ENCODE results near the gene TAF11L2. TPM values are rescaled to one million over a fixed set of nuclear protein-coding genes. Genes with fewer than 3 reads are reported as not detected.
"Not testable (repeated sequence)": the region's sequence is repeated elsewhere in the genome, so short reads cannot be mapped to it uniquely, and the experiment has no call there.

The TAF11L2 gene
- total RNA-seq, 1 experiment from 2014 or later, result not detected

- DNase-seq (ENCODE audit: low spot score); BruUV-seq (replicated peaks); CTCF ChIA-PET; POLR2A ChIA-PET (ENCODE audit: low non-redundant PET); H3K4me3 ChIP-seq (ENCODE audit: low read depth, low read length, poor library complexity, severe bottlenecking); H3K27me3 ChIP-seq (replicated peaks; ENCODE audit: insufficient read depth, low read depth, low read length, poor library complexity); H3K4me1 ChIP-seq (ENCODE audit: insufficient read depth, low read length, poor library complexity, severe bottlenecking); H3K9me3 ChIP-seq (ENCODE audit: low read depth, low read length, poor library complexity, severe bottlenecking); H3K27ac ChIP-seq (ENCODE audit: low read depth, low read length, poor library complexity, severe bottlenecking); H3K36me3 ChIP-seq (ENCODE audit: insufficient read depth, low read length, poor library complexity, severe bottlenecking); intact Hi-C loops (cut with micrococcal nuclease; ENCODE audit: unreplicated experiment): not testable (repeated sequence)
Measured at GRCh38 chr5:17519508-17519907, 21.5 kb downstream of the TAF11L2 start.

- BruUV-seq (replicated peaks); CTCF ChIA-PET; H3K4me3 ChIP-seq (ENCODE audit: low read depth, low read length, poor library complexity, severe bottlenecking); H3K9me3 ChIP-seq (ENCODE audit: low read depth, low read length, poor library complexity, severe bottlenecking); DNase-seq (ENCODE audit: low spot score); H3K36me3 ChIP-seq (ENCODE audit: insufficient read depth, low read length, poor library complexity, severe bottlenecking); intact Hi-C loops (cut with micrococcal nuclease; ENCODE audit: unreplicated experiment); H3K4me1 ChIP-seq (ENCODE audit: insufficient read depth, low read length, poor library complexity, severe bottlenecking); H3K27ac ChIP-seq (ENCODE audit: low read depth, low read length, poor library complexity, severe bottlenecking); POLR2A ChIA-PET (ENCODE audit: low non-redundant PET); H3K27me3 ChIP-seq (replicated peaks; ENCODE audit: insufficient read depth, low read depth, low read length, poor library complexity): not testable (repeated sequence)
Measured at GRCh38 chr5:17521501-17521900, 23.5 kb downstream of the TAF11L2 start, which contains the start of gene TAF11L4. Gene TAF11L4, plus strand, starts transcription at chr5:17521801.

DNA sequence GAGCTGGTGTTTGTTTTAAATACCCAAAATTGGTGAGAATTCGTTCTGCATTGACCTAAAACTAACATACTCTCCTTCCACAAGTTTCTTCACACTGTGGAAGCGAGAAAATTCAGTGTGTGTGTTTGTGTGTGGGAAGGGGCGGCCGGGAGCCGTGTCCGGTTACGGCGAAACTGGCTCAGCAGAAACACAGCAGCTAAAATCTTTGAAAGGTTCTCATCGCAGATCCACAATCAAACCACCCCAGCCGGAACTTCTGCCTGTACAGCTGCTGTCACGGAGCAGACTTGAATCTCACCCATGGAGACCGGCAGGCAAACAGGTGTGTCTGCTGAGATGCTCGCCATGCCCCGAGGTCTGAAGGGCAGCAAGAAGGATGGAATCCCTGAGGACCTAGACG lies 26.9 kb downstream of the TAF11L2 start, which contains the start of gene TAF11L5:
Gene TAF11L5, plus strand, starts transcription at position 301 of the 400 bp plus-strand sequence.
- H3K36me3 ChIP-seq (ENCODE audit: insufficient read depth, low read length, poor library complexity, severe bottlenecking); BruUV-seq (replicated peaks); H3K4me1 ChIP-seq (ENCODE audit: insufficient read depth, low read length, poor library complexity, severe bottlenecking); H3K27ac ChIP-seq (ENCODE audit: low read depth, low read length, poor library complexity, severe bottlenecking); POLR2A ChIA-PET (ENCODE audit: low non-redundant PET); CTCF ChIA-PET; DNase-seq (ENCODE audit: low spot score); H3K27me3 ChIP-seq (replicated peaks; ENCODE audit: insufficient read depth, low read depth, low read length, poor library complexity); H3K4me3 ChIP-seq (ENCODE audit: low read depth, low read length, poor library complexity, severe bottlenecking); intact Hi-C loops (cut with micrococcal nuclease; ENCODE audit: unreplicated experiment); H3K9me3 ChIP-seq (ENCODE audit: low read depth, low read length, poor library complexity, severe bottlenecking): not testable (repeated sequence)

DNA sequence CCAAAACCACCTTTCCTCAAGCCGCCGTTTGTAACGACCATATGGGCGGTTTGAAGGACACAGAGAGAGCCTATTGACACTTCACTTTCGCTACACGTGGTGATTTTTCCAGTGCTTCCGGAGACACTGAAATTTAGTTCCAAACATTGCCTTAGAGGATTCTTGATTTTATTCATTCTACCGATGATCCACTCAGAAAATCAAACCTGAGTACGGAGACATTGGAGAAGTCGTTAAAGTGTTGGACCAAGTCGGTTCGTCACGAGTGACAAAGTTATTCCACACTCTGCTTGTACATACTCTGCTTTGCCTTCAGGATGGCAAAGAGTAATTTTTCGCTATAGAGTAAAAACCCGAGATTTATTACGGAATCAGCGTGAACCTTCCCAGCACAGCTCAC lies 28.5 kb downstream of the TAF11L2 start:
- DNase-seq (ENCODE audit: low spot score), result peak; percentile 15
- H3K27me3 ChIP-seq (replicated peaks; ENCODE audit: insufficient read depth, low read depth, low read length, poor library complexity); H3K27ac ChIP-seq (ENCODE audit: low read depth, low read length, poor library complexity, severe bottlenecking); CTCF ChIA-PET; H3K4me1 ChIP-seq (ENCODE audit: insufficient read depth, low read length, poor library complexity, severe bottlenecking); intact Hi-C loops (cut with micrococcal nuclease; ENCODE audit: unreplicated experiment); H3K36me3 ChIP-seq (ENCODE audit: insufficient read depth, low read length, poor library complexity, severe bottlenecking); BruUV-seq (replicated peaks); POLR2A ChIA-PET (ENCODE audit: low non-redundant PET); H3K4me3 ChIP-seq (ENCODE audit: low read depth, low read length, poor library complexity, severe bottlenecking); H3K9me3 ChIP-seq (ENCODE audit: low read depth, low read length, poor library complexity, severe bottlenecking): not testable (repeated sequence)

DNA sequence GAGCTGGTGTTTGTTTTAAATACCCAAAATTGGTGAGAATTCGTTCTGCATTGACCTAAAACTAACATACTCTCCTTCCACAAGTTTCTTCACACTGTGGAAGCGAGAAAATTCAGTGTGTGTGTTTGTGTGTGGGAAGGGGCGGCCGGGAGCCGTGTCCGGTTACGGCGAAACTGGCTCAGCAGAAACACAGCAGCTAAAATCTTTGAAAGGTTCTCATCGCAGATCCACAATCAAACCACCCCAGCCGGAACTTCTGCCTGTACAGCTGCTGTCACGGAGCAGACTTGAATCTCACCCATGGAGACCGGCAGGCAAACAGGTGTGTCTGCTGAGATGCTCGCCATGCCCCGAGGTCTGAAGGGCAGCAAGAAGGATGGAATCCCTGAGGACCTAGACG lies 30.3 kb downstream of the TAF11L2 start, which contains the start of gene TAF11L6:
Gene TAF11L6, plus strand, starts transcription at position 301 of the 400 bp plus-strand sequence.
- intact Hi-C loops (cut with micrococcal nuclease; ENCODE audit: unreplicated experiment); H3K9me3 ChIP-seq (ENCODE audit: low read depth, low read length, poor library complexity, severe bottlenecking); H3K27ac ChIP-seq (ENCODE audit: low read depth, low read length, poor library complexity, severe bottlenecking); H3K4me3 ChIP-seq (ENCODE audit: low read depth, low read length, poor library complexity, severe bottlenecking); H3K4me1 ChIP-seq (ENCODE audit: insufficient read depth, low read length, poor library complexity, severe bottlenecking); DNase-seq (ENCODE audit: low spot score); CTCF ChIA-PET; H3K27me3 ChIP-seq (replicated peaks; ENCODE audit: insufficient read depth, low read depth, low read length, poor library complexity); BruUV-seq (replicated peaks); H3K36me3 ChIP-seq (ENCODE audit: insufficient read depth, low read length, poor library complexity, severe bottlenecking); POLR2A ChIA-PET (ENCODE audit: low non-redundant PET): not testable (repeated sequence)

Other genes with a start within 250 kb of the TAF11L2 start
- not detected in 2 replicates for gene TAF11L3, start 20.1 kb downstream of the TAF11L2 start, total RNA-seq (2021)
- not detected in 2 replicates for gene TAF11L4, start 23.6 kb downstream of the TAF11L2 start, total RNA-seq (2021)
- gene TAF11L5, start 27.0 kb downstream of the TAF11L2 start, total RNA-seq (2021), result 1.4 and 1.7 TPM in 2 replicates
- gene TAF11L6, start 30.4 kb downstream of the TAF11L2 start, total RNA-seq (2021), result not detected in 2 replicates
- not detected in 2 replicates for gene TAF11L7, start 87.5 kb downstream of the TAF11L2 start, total RNA-seq (2021)
- not detected in 2 replicates for gene TAF11L8, start 92.7 kb downstream of the TAF11L2 start, total RNA-seq (2021)
- not detected in 2 replicates for gene TAF11L9, start 96.2 kb downstream of the TAF11L2 start, total RNA-seq (2021)
- 1.4 and 1.7 TPM in 2 replicates for gene TAF11L10, start 99.6 kb downstream of the TAF11L2 start, total RNA-seq (2021)
- gene TAF11L11, start 106.0 kb downstream of the TAF11L2 start, total RNA-seq (2021), result 0.64 and 0.85 TPM in 2 replicates
- not detected in 2 replicates for gene TAF11L12, start 112.2 kb downstream of the TAF11L2 start, total RNA-seq (2021)
- gene TAF11L13, start 133.9 kb downstream of the TAF11L2 start, total RNA-seq (2021), result not detected in 2 replicates
- gene TAF11L14, start 136.2 kb downstream of the TAF11L2 start, total RNA-seq (2021), result not detected in 2 replicates

All from A673 (cell line).